WERI-Rb-1 (cell line): ENCODE measurements around the gene LRRC41.

Source experiments
- DNase-seq: peaks from one replicate; pipeline ENCODE4 v3.0.0-alpha.2; 2020
- H3K27ac ChIP-seq: fragments of 250-450 bp; sonication (Bioruptor Pico); 2 replicates; pipeline ENCODE4 v1.5.1; 2020; ENCODE audit warnings: mild to moderate bottlenecking, moderate library complexity
- H3K27me3 ChIP-seq: fragments of 250-450 bp; sonication (Bioruptor Pico); 2 replicates; pipeline ENCODE4 v1.5.1; 2021; ENCODE audit warnings: mild to moderate bottlenecking, low read depth, moderate library complexity; ENCODE audit not compliant: insufficient read depth, severe bottlenecking
- H3K36me3 ChIP-seq: fragments of 250-450 bp; sonication (Bioruptor Pico); 2 replicates; pipeline ENCODE4 v1.5.1; 2020; ENCODE audit warnings: mild to moderate bottlenecking, moderate library complexity
- H3K4me3 ChIP-seq: 2 replicates; pipeline ENCODE4 v1.5.1; 2011; ENCODE audit warnings: low read depth, mild to moderate bottlenecking, control low read depth, low read length
- H3K9me3 ChIP-seq: fragments of 250-450 bp; sonication (Bioruptor Pico); 2 replicates; pipeline ENCODE4 v1.5.1; 2021; ENCODE audit warnings: mild to moderate bottlenecking, moderate library complexity; ENCODE audit not compliant: severe bottlenecking
- CTCF ChIP-seq: IDR thresholded peaks from 2 replicates; pipeline ENCODE4 v1.5.1; 2011; ENCODE audit warnings: low read depth, mild to moderate bottlenecking, control low read depth, inconsistent platforms, low read length

The LRRC41 gene

GRCh38 chr1:46263146-46263545 lies 40.3 kb downstream of the LRRC41 start:
- Histone ChIP-seq H3K27ac (no peak overlapping the region), H3K36me3 (peaks cover 100% of the 10 kb centered on the region), H3K9me3 (no peaks in the 10 kb centered on the region), H3K27me3 (no peaks in the 10 kb centered on the region), H3K4me3 (no peak overlapping the region)
- no peak for DNase-seq
- no peak for TF ChIP-seq CTCF

- no peak overlapping the region for H3K4me3 ChIP-seq
- no peak for TF ChIP-seq CTCF
- H3K27me3 ChIP-seq, result no peaks in the 10 kb centered on the region
- H3K9me3 ChIP-seq, result no peaks in the 10 kb centered on the region
- H3K36me3 ChIP-seq, result peaks cover 100% of the 10 kb centered on the region
- no peak for DNase-seq
- no peak overlapping the region for H3K27ac ChIP-seq
These were observed 40.9 kb downstream of the LRRC41 start for GRCh38 chr1:46262508-46262907.

- H3K27ac ChIP-seq, result no peak overlapping the region
- H3K9me3 ChIP-seq, result no peaks in the 10 kb centered on the region
- H3K27me3 ChIP-seq, result no peaks in the 10 kb centered on the region
- H3K36me3 ChIP-seq, result peaks cover 86% of the 10 kb centered on the region
- DNase-seq, result no peak
- TF ChIP-seq CTCF, result no peak
- no peak overlapping the region for H3K4me3 ChIP-seq
These were observed 46.9 kb downstream of the LRRC41 start for GRCh38 chr1:46256523-46256922.

GRCh38 chr1:46254668-46255067 lies 48.7 kb downstream of the LRRC41 start:
- no peak overlapping the region for H3K27ac ChIP-seq
- no peak for DNase-seq
- no peaks in the 10 kb centered on the region for H3K9me3 ChIP-seq
- no peak overlapping the region for H3K4me3 ChIP-seq
- TF ChIP-seq CTCF, result no peak
- H3K36me3 ChIP-seq, result peaks cover 86% of the 10 kb centered on the region
- H3K27me3 ChIP-seq, result no peaks in the 10 kb centered on the region

GRCh38 chr1:46248122-46248920 lies 55.1 kb downstream of the LRRC41 start:
- Histone ChIP-seq H3K36me3 (peaks cover 51% of the 10 kb centered on the region), H3K9me3 (no peaks in the 10 kb centered on the region), H3K27ac (peak overlapping the region; percentile 99), H3K27me3 (no peaks in the 10 kb centered on the region), H3K4me3 (peak overlapping the region; percentile 59)
- peak; percentile 60 for DNase-seq
- TF ChIP-seq CTCF, result peak; percentile 19; the same call in 1 of the 2 replicates
